Mucosa of descending colon (tissue), 3 donors: ENCODE results near the gene LATS1. TPM values are rescaled to one million over a fixed set of nuclear protein-coding genes. Genes with fewer than 3 reads are reported as not detected.

Source experiments
- ATAC-seq: fragments of 200-7000 bp; cut with Tn5 transposase; one replicate; pipeline ENCODE4 v1.9.1; 2020; ENCODE audit warnings: mild to moderate bottlenecking, moderate library complexity
- DNase-seq, 3 donors: peaks; one replicate each; pipeline ENCODE4 v3.0.0-alpha.2; 2020
- H3K36me3 ChIP-seq: fragments of 200-600 bp; one replicate; pipeline ENCODE4 v1.8.0; 2021; ENCODE audit warnings: low read depth, mild to moderate bottlenecking
- H3K4me1 ChIP-seq: fragments of 200-600 bp; one replicate; pipeline ENCODE4 v1.8.0; 2021; ENCODE audit warnings: low read depth, mild to moderate bottlenecking
- H3K4me3 ChIP-seq: fragments of 200-600 bp; one replicate; pipeline ENCODE4 v1.8.0; 2021; ENCODE audit warnings: mild to moderate bottlenecking
- H3K9me3 ChIP-seq: fragments of 200-600 bp; one replicate; pipeline ENCODE4 v1.8.0; 2021; ENCODE audit warnings: mild to moderate bottlenecking
- CTCF ChIP-seq: fragments of 200-600 bp; IDR thresholded peaks from one replicate; pipeline ENCODE4 v1.8.0; 2022; ENCODE audit warnings: antibody characterized with exemption, mild to moderate bottlenecking
- intact Hi-C, 2 donors: fragments of 100-400 bp; cut with DNase I in 1 of 2; cut with micrococcal nuclease in 1 of 2; formaldehyde crosslinking; loops; one replicate each; pipeline versions ENCODE4 v1.11.0 to v1.11.1; 2022; cut with DNase I, micrococcal nuclease
- long read RNA-seq, 2 donors: library from polyadenylated mRNA; unstranded; transcript quantifications; one replicate each; pipeline ENCODE4 v2.0.0, GENCODE V29; 2019 to 2021
- total RNA-seq, 3 donors: library from RNA; stranded (reverse); fragmentation: NEBNext Ultra II Directional in 2 of 3; extraction: Animal tissue kit (Norgen Biotek cat#: 25700) in 2 of 3; gene quantifications; one replicate each; pipeline versions ENCODE4 v1.2.1 to v1.2.4, GENCODE V29; 2021 to 2023
- donor health status: DM: no; HTN: no; CAD: no; lungs with moderate emphysema.
- donor health status: DM: no; HTN: no; CAD: no.
- donor health status: DM: no; HTN: yes; CAD: no.

LATS1 gene
- 10 to 100 TPM; 23.2 to 39.0 (median 23.3) TPM for total RNA-seq
- long read RNA-seq, donor 1, full-length matches to known transcripts: 1 of 5 reads
- long read RNA-seq, donor 1, partial matches to known transcripts: 1 of 5 reads
- long read RNA-seq, donor 1, other reads (novel, unspliced or antisense): 3 of 5 reads
- long read RNA-seq, donor 2, partial matches to known transcripts: 1 of 4 reads
- long read RNA-seq, donor 2, other reads (novel, unspliced or antisense): 3 of 4 reads

- ATAC-seq: peak; percentile 94
- TF ChIP-seq CTCF: no peak
- intact Hi-C loops: no loop called here
These were observed at the start of gene LATS1 for GRCh38 chr6:149717588-149718458. TSS of gene LATS1 (minus strand) at chr6:149718101. CDS start at chr6:149702126, 15,975 bp downstream.

GRCh38 chr6:149766156-149766769 lies 48.4 kb upstream of the LATS1 start:
- Histone ChIP-seq H3K4me1 (no peaks in the 10 kb centered on the region), H3K36me3 (no peaks in the 10 kb centered on the region), H3K9me3 (peaks cover 3% of the 10 kb centered on the region), H3K4me3 (no peak overlapping the region)
- TF ChIP-seq CTCF: no peak
- no peak for DNase-seq
- peak; percentile 60 for ATAC-seq
- intact Hi-C loops: no loop called here

More at GRCh38 chr6:149717588-149718458, at the start of gene LATS1:
- H3K36me3 ChIP-seq: no peaks in the 10 kb centered on the region
- DNase-seq: peak; percentile 93 to 94 (median 93)
- H3K9me3 ChIP-seq: no peaks in the 10 kb centered on the region
- H3K4me3 ChIP-seq: peak within 1 kb of the TSS; percentile 89
- peaks cover 10% of the 10 kb centered on the region for H3K4me1 ChIP-seq

DNA sequence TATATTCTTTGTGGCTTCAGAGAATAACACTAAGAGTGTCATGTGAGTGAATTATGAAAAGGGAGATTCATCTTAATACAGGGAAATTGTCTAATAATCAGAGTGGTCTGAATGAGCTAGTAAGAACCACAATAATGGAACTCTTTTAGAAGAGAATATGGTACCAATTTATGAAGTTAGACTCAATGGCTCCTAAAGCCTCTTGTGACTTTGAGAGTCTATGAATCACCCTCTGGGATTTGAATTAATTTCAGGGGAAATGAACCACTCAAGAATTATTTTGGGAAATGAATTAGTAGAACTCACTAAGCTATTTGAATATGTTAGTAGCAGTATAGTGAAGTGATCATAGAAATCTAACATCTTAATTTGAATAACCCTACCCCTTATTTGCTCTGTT lies 46.0 kb upstream of the LATS1 start:
- DNase-seq (no peak), ATAC-seq (no peak)
- TF ChIP-seq CTCF: no peak
- Histone ChIP-seq H3K4me3 (no peak overlapping the region), H3K4me1 (no peaks in the 10 kb centered on the region), H3K9me3 (peaks cover 3% of the 10 kb centered on the region), H3K36me3 (no peaks in the 10 kb centered on the region)
- intact Hi-C loops: no loop called here

DNA sequence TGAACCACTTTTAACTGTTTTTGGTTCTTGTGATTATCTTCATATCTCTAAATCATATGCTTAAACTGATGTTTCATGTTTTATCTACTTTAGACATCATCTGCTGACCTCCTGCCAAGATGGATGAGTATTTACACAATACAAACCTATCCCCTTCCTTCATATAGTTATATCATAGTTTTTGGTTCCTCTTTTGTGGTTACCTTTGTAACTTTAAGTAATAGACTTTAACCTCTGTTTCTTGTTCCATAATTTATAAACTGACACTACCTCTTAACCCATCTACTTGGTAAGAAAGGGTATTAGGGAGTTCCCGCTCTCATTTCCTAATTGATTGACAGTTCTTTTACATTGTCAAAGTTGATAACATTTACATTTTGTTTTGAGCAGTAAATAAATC lies 43.5 kb upstream of the LATS1 start:
- Histone ChIP-seq H3K36me3 (no peaks in the 10 kb centered on the region), H3K4me3 (no peak overlapping the region), H3K9me3 (peaks cover 3% of the 10 kb centered on the region), H3K4me1 (no peaks in the 10 kb centered on the region)
- no peak for TF ChIP-seq CTCF
- DNase-seq (no peak), ATAC-seq (peak; percentile 31)
- intact Hi-C loops: no loop called here

DNA sequence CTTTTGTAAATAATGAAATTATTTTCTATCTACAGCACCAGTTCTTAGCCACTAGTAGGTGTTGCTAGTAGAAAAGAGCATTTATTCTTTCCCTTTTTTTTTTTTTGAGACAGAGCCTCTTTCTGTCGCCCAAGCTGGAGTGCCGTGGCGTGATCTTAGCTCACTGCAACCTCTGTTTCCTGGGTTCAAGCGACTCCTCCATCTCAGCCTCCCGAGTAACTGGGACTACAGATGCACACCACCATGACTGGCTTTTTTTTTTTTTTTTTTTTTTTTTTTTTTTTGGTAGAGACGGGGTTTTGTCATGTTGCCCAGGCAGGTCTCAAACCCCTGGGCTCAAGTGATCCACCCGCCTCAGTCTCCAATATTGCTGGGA lies 38.3 kb upstream of the LATS1 start:
- no peak for DNase-seq
- ATAC-seq: no peak
- Histone ChIP-seq H3K9me3 (no peaks in the 10 kb centered on the region), H3K4me3 (no peak overlapping the region), H3K4me1 (peaks cover 11% of the 10 kb centered on the region), H3K36me3 (no peaks in the 10 kb centered on the region)
- intact Hi-C loops: no loop called here
- TF ChIP-seq CTCF: no peak
